VCaP (cell line): ENCODE measurements around the gene IGLON5.

Source experiments
- H3K27ac ChIP-seq: fragments of 450-650 bp; 2 replicates; pipeline ENCODE4 v1.5.1; 2017
- TF ChIP-seq, protein P1 (sequence below): fragments of 450-650 bp; conservative IDR thresholded peaks from 2 replicates; pipeline ENCODE4 v1.5.1; 2017; ENCODE audit warnings: mild to moderate bottlenecking, moderate library complexity

Gene IGLON5

DNA sequence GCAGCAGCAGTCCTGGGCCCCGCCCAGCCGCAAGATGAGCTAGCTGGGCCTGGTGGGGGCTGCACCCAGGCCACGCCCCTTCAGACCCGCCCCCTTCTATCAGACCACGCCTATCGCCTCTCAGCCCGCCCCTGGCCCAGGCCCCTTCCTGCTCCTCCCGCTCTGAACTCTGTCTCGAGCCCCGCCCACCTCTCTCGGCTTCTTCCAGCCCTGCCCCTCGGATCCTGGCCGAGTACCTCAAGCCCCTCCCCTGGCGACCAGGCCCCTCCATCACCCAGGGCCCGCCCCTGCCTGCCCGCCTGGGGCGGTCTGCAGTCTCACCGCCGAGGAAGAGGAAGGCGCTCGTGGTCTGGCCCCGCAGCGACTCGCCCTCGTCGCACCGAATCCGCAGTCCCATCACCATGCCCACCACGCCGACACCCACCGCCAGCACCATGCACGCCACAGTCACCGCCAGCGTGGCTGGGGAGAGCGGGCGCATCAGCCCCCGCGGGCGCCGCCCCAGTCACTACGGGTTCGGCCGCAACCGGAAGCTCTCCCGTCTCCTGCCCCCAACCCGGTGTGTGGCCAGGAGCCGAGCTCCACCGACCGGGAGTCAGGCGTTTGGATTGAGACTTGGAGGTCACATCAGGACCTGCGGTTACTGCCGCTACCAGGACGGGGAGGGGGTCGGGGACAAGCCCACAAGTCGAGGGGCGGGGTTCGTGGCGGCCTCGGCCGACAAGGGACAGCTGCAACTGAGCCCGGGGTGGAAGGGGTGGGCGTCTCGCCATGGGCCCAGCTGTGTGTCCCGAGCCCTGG, 56.3 kb downstream of the IGLON5 start:
- TF ChIP-seq, protein P1, sequence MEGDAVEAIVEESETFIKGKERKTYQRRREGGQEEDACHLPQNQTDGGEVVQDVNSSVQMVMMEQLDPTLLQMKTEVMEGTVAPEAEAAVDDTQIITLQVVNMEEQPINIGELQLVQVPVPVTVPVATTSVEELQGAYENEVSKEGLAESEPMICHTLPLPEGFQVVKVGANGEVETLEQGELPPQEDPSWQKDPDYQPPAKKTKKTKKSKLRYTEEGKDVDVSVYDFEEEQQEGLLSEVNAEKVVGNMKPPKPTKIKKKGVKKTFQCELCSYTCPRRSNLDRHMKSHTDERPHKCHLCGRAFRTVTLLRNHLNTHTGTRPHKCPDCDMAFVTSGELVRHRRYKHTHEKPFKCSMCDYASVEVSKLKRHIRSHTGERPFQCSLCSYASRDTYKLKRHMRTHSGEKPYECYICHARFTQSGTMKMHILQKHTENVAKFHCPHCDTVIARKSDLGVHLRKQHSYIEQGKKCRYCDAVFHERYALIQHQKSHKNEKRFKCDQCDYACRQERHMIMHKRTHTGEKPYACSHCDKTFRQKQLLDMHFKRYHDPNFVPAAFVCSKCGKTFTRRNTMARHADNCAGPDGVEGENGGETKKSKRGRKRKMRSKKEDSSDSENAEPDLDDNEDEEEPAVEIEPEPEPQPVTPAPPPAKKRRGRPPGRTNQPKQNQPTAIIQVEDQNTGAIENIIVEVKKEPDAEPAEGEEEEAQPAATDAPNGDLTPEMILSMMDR = no peak
- peak overlapping the region; percentile 93 for H3K27ac ChIP-seq

DNA sequence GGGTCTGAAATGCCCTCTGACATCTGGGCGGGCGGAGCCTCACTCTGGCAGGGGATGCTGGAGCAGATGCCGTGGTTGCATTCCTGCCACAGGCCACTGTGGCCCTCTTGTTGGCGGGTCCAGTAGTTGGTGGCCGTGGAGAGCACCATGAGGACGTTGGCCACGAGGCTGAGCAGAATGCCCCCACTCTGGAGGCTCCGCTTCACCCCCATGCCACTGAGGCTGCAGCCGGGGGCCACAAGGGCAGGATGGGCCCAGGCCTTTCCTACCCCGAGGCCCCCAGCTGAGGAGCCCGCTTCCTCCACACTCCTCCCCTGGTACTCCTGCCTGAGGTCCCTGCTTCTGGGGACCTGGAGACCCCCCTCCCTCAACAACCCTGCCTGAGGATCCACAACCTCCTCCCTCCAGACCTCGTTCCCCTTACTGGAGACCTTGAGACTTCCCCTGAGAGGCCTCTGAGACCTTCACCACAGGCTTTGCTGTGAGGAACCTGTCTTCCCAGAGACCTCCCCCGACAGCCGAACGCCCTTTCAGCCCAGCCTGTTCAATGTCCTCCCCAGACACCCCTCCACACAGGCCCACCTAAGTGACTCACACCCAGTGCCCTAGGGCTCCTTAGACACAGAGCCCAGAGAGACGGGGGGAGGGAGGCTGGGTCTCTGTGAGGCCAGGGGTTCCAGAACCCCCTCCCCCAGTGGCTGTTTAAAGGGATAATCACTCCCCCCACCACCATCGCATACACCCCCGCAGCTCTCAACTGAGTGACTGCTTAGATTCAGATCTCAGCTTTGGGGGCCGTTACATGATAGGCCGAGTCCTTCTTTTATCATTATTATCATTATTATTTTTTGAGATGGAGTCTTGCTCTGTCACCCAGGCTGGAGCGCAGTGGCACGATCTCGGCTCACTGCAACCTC, 57.2 kb downstream of the IGLON5 start, which contains the start of gene CLDND2:
Gene CLDND2, minus strand, starts transcription at position 638 of the 917 bp plus-strand sequence. Its CDS starts 426 bp downstream, at position 212.
- H3K27ac ChIP-seq = peak within 1 kb of the TSS; percentile 93

DNA sequence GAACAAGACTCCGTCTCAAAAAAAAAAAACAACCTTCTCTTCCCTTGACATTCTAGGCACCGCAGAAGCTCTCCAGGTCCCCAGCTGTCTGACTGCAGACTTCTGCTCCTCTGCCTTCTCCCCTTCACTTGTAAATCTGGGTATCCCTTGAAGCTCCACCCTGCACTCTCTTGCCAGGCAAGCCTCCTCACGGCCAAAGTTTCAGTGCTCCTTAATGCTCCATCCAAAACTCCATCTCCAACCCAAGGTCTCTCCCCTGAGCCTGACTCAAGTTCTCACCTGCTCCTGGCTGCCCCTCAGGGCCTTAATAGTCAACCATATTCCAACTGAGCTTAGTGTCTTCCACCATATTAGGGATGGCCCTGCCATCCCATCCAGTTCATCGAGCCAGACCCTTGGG, 58.8 kb downstream of the IGLON5 start:
- TF ChIP-seq, protein P1 = no peak
- no peak overlapping the region for H3K27ac ChIP-seq

More for the DNA sequence above, 57.2 kb downstream of the IGLON5 start, which contains the start of gene CLDND2:
- TF ChIP-seq, protein P1 = no peak

- TF ChIP-seq, protein P1 = no peak
- H3K27ac ChIP-seq = no peak overlapping the region
Measured at GRCh38 chr19:51371186-51371690, 59.8 kb downstream of the IGLON5 start.

DNA sequence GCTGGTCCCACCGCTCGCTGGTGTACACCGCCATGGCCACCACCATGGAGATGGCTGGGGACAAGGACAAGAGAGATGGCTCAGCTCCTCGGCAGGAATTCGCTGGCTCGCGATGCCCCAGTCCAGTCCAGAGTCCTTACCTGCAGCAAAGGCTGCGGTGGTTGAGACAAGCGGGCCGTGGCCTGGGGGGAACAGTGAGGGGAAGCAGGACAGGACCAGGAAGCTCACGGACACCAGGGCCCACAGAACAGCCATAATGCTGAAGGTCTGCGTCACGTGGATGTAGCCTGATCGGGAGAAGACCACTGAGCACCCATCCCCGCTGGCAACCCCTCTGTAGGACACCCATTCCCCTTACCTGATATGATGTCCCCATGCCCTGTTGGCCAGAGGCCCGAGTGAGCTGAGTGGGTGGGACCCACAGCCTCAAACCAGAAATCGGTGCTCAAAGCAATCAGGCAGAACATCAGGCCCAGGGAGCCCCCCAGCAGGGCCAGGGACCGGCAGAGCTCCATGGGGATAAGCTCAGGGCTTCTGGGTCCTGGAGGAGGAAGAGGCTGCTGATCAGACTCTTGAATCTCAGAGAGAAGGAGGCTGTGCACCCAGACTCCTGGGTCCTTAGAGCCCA, 60.7 kb downstream of the IGLON5 start:
- H3K27ac ChIP-seq = no peak overlapping the region
- TF ChIP-seq, protein P1 = no peak

- H3K27ac ChIP-seq = no peak within 1 kb of the TSS
- TF ChIP-seq, protein P1 = no peak
Measured at GRCh38 chr19:51372649-51373504, 61.4 kb downstream of the IGLON5 start, which contains the start of gene NKG7. Gene NKG7 (minus strand): TSS chr19:51372654. CDS start chr19:51372535, 119 bp downstream.
